Mesothelial cell of epicardium (in vitro differentiated cells): ENCODE data around the gene ACTL7A. TPM values are rescaled to one million over a fixed set of nuclear protein-coding genes. Genes with fewer than 3 reads are reported as not detected.

Source experiments
- DNase-seq, 2 experiments: peaks; one replicate each; pipeline ENCODE4 v3.0.0; 2021; ENCODE audit warnings: low spot score in 2 of 2; ENCODE audit not compliant: unreplicated experiment in 2 of 2
- H3K27ac Mint-ChIP-seq: 2 replicates; pipeline ENCODE4 v1.8.0; 2021; ENCODE audit warnings: mixed read lengths
- H3K27me3 Mint-ChIP-seq: 2 replicates; pipeline ENCODE4 v1.8.0; 2021; ENCODE audit warnings: low read depth, mixed read lengths
- H3K36me3 Mint-ChIP-seq: 2 replicates; pipeline ENCODE4 v1.8.0; 2021; ENCODE audit warnings: mixed read lengths
- H3K4me1 Mint-ChIP-seq: 2 replicates; pipeline ENCODE4 v1.8.0; 2021; ENCODE audit warnings: mixed read lengths
- H3K4me3 Mint-ChIP-seq: 2 replicates; pipeline ENCODE4 v1.8.0; 2021; ENCODE audit warnings: mild to moderate bottlenecking, moderate library complexity, mixed read lengths
- H3K9me3 Mint-ChIP-seq: 2 replicates; pipeline ENCODE4 v1.8.0; 2021; ENCODE audit warnings: mixed read lengths
- total RNA-seq: library from RNA; stranded (reverse); gene quantifications from 3 replicates; pipeline ENCODE4 v1.2.1, GENCODE V29; 2021
- TF ChIP-seq, protein P1 (sequence below): fragments of 200-600 bp; sonication (generic); IDR thresholded peaks from one replicate; pipeline ENCODE4 v1.5.0; 2021; ENCODE audit warnings: antibody characterized with exemption; ENCODE audit not compliant: unreplicated experiment

Gene ACTL7A
- total RNA-seq, 1 donor from 2014 or later = not detected

DNA sequence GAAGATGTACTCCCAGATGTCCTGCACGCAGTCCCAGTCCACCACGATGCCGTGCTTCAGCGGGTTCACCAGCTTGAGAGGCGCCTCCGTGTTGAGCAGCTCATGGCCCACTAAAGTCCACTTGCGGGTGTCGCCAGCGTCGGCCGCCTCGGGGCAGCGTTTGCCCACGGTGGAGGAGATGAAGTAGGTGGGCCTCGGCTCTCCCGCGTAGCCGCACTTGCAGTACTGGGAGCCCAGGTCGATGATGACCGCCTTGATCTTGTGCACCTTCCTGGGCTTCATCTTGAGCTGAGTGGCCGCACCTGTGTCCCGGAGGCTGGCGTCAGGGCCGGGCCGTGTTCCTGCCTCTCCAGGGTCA lies 6.6 kb upstream of the ACTL7A start:
- H3K36me3 Mint-ChIP-seq = no peaks in the 10 kb centered on the region
- DNase-seq = no peak
- H3K27me3 Mint-ChIP-seq = peaks cover 6% of the 10 kb centered on the region
- no peaks in the 10 kb centered on the region for H3K9me3 Mint-ChIP-seq
- TF ChIP-seq, protein P1, sequence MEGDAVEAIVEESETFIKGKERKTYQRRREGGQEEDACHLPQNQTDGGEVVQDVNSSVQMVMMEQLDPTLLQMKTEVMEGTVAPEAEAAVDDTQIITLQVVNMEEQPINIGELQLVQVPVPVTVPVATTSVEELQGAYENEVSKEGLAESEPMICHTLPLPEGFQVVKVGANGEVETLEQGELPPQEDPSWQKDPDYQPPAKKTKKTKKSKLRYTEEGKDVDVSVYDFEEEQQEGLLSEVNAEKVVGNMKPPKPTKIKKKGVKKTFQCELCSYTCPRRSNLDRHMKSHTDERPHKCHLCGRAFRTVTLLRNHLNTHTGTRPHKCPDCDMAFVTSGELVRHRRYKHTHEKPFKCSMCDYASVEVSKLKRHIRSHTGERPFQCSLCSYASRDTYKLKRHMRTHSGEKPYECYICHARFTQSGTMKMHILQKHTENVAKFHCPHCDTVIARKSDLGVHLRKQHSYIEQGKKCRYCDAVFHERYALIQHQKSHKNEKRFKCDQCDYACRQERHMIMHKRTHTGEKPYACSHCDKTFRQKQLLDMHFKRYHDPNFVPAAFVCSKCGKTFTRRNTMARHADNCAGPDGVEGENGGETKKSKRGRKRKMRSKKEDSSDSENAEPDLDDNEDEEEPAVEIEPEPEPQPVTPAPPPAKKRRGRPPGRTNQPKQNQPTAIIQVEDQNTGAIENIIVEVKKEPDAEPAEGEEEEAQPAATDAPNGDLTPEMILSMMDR = no peak
- H3K4me3 Mint-ChIP-seq = no peak overlapping the region
- H3K27ac Mint-ChIP-seq = no peak overlapping the region
- H3K4me1 Mint-ChIP-seq = no peaks in the 10 kb centered on the region

- H3K4me1 Mint-ChIP-seq = no peaks in the 10 kb centered on the region
- no peaks in the 10 kb centered on the region for H3K9me3 Mint-ChIP-seq
- H3K27me3 Mint-ChIP-seq = peaks cover 6% of the 10 kb centered on the region
- H3K4me3 Mint-ChIP-seq = no peak within 1 kb of the TSS
- no peak within 1 kb of the TSS for H3K27ac Mint-ChIP-seq
- H3K36me3 Mint-ChIP-seq = no peaks in the 10 kb centered on the region
- TF ChIP-seq, protein P1 = no peak
- no peak for DNase-seq
These were observed 6.2 kb upstream of the ACTL7A start, which contains the start of gene ACTL7B for GRCh38 chr9:108855888-108856287. ACTL7B (minus strand) TSS chr9:108855986; CDS start chr9:108855930, 56 bp downstream.

- Mint-ChIP-seq H3K27ac (no peak overlapping the region), H3K36me3 (peaks cover 2% of the 10 kb centered on the region), H3K4me1 (no peaks in the 10 kb centered on the region), H3K9me3 (no peaks in the 10 kb centered on the region), H3K4me3 (no peak overlapping the region), H3K27me3 (peaks cover 4% of the 10 kb centered on the region)
- TF ChIP-seq, protein P1 = no peak
- no peak for DNase-seq
These were observed 4.5 kb upstream of the ACTL7A start for GRCh38 chr9:108857572-108857971.

DNA sequence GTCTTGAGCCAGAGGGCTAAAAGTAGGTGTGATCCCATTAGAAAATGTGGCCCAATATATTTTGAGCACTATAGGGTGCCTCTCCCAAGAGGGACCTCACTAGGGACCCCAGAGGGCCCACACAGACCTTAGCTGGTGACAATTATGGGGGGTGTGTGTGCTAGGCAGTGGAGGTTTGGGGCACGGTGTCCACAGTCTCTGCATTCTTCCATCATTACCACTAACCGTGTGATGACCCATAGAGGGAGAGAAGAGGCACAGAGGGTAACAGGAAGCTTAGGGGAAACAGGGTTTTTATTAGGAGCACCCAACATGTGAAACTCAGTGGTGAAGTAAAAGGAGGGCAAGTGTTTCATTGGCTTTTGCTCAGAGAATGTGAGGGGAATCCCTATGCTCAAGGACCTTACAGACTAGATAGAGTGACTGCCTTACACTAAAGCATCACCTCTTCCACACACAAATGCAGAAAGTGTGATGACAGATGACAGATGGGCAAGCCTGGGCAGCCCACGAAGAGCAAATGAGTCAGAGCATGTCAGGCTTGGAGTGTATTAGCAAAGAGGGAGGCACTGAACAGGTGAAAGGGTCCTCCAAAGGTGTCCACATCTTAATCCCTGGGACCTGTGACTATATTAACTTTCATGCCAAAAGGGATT lies 2.5 kb upstream of the ACTL7A start:
- peaks cover 4% of the 10 kb centered on the region for H3K27me3 Mint-ChIP-seq
- no peak overlapping the region for H3K27ac Mint-ChIP-seq
- no peaks in the 10 kb centered on the region for H3K9me3 Mint-ChIP-seq
- TF ChIP-seq, protein P1 = no peak
- H3K4me3 Mint-ChIP-seq = no peak overlapping the region
- H3K36me3 Mint-ChIP-seq = peaks cover 2% of the 10 kb centered on the region
- H3K4me1 Mint-ChIP-seq = no peaks in the 10 kb centered on the region
- no peak for DNase-seq

GRCh38 chr9:108860354-108860753 lies 1.7 kb upstream of the ACTL7A start:
- Mint-ChIP-seq H3K4me1 (no peaks in the 10 kb centered on the region), H3K27ac (no peak overlapping the region)
- no peak for DNase-seq

More at GRCh38 chr9:108860354-108860753, 1.7 kb upstream of the ACTL7A start:
- no peak overlapping the region for H3K4me3 Mint-ChIP-seq
- peaks cover 2% of the 10 kb centered on the region for H3K36me3 Mint-ChIP-seq
- no peaks in the 10 kb centered on the region for H3K9me3 Mint-ChIP-seq
- TF ChIP-seq, protein P1 = no peak
- H3K27me3 Mint-ChIP-seq = peaks cover 4% of the 10 kb centered on the region
